ENCODE results near the gene GPATCH2.

GRCh38 chr1:217626321-217626720 is 4.6 kb downstream of the GPATCH2 start:
- TF ChIP-seq TAF1 (IDR thresholded peaks at IDR 0.05; ENCODE audit: low read depth) (no peak), ZBTB7A (IDR thresholded peaks at IDR 0.05; ENCODE audit: low read depth) (no peak), EP300 (IDR thresholded peaks at IDR 0.05; ENCODE audit: borderline replicate concordance) (no peak), REST (IDR thresholded peaks at IDR 0.05; ENCODE audit: low read depth) (no peak), RAD21 (IDR thresholded peaks at IDR 0.05; ENCODE audit: low read depth) (no peak)

Data from Ishikawa (cell line).